ENCODE data around the gene KCNIP1.

Gene KCNIP1

DNA sequence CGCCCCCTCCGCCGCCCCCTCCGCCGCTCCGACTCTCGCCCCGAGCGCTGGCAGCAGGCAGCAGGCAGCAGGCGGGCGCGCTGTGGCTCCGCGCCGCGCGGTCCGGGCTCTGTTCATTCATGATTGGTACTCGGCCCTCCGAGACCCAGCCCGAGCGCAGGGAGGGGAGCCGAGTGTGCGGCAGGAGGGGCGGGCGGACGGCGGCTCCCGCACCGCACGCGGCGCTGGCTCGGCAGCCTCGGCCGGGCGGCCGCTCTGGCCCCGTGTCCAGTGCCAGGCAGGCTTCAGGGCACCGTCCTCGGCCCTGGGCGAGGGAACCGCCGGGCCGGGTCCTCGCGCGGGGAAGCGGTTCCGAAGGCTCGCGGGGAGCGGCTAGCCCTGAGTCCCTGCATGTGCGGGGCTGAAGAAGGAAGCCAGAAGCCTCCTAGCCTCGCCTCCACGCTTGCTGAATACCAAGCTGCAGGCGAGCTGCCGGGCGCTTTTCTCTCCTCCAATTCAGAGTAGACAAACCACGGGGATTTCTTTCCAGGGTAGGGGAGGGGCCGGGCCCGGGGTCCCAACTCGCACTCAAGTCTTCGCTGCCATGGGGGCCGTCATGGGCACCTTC, at the start of gene KCNIP1:
Gene KCNIP1 (plus strand): TSS at position 31 of the 607 bp plus-strand sequence.
- DNase-seq (ENCODE audit: extremely low read depth in 1 of 2, low read depth in 1 of 2): no peak

DNA sequence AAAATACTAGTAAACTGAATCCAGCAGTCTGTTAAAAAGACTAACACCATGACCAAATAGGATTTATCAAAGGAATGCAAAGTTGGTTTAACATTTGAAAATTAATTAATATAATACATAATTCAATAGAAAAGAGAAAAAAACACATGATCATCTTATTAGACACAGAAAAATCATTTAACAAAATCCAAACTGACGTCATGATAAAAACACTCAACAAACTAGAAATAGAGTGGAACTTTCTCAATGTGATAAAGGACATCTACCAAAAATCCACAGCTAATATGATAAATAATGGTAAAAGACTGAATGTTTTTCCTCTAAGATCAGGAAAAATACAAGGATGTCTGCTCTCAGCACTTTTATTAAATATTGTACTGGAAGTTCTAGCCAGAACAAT, 40.4 kb upstream of the KCNIP1 start:
- DNase-seq (ENCODE audit: extremely low read depth in 1 of 2, low read depth in 1 of 2): no peak

DNA sequence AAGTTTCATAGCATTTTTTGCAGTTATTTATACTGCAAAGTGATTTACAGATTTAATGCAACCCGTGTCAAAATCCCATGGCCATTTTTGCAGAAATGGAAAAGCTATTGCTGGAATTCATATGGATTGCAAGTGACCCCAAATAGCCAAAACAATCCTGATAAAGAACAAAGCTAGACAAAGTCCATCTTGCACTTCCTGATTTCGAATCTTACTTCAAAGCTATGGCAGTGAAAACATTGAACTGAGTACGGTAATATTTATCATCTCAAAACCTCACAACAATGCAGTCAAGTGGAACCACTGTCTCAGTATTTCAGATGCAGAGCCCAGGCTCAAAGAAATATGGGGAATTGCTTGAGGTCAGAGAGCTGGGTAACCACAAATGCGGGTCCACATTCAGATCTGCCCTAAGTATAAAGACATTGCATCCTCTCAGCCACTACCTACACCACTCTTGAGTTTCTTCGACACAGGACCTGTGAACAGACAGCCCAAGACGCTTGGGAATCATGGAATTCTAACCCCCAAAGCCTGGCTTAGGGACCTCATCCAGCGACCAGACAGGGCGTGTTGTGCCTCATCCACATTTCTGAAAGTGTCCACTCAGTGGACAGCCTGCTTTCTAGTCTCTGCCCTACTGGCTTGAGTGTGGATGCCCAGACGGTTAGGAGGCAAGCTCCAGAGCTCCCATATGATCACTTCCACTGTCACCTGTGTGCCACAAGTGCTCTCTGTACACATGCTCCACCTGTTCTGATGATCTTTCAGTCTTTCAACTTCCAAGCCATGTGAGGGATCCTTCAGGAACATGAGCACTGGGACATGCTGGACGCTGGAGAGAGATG, 39.3 kb upstream of the KCNIP1 start:
- no peak for DNase-seq (ENCODE audit: extremely low read depth in 1 of 2, low read depth in 1 of 2)

DNA sequence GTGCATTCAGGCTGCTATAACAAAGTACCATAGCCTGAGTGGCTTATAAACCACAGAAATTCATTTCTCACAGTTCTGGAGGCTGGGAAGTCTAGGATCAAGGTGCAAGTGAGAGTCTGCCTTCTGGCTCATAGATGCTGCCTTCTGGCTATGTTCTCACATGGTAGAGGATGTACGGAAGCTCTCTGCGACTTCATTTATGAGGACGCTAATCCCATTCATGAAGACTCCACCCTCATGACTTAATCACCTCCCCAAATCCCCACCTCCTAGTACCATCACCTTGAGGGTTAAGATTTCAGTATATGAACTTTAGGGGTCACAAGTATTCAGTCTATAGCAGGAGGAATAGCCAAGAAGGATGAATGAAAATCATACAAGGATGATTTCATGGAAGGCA, 37.3 kb upstream of the KCNIP1 start:
- no peak for DNase-seq (ENCODE audit: extremely low read depth in 1 of 2, low read depth in 1 of 2)

DNA sequence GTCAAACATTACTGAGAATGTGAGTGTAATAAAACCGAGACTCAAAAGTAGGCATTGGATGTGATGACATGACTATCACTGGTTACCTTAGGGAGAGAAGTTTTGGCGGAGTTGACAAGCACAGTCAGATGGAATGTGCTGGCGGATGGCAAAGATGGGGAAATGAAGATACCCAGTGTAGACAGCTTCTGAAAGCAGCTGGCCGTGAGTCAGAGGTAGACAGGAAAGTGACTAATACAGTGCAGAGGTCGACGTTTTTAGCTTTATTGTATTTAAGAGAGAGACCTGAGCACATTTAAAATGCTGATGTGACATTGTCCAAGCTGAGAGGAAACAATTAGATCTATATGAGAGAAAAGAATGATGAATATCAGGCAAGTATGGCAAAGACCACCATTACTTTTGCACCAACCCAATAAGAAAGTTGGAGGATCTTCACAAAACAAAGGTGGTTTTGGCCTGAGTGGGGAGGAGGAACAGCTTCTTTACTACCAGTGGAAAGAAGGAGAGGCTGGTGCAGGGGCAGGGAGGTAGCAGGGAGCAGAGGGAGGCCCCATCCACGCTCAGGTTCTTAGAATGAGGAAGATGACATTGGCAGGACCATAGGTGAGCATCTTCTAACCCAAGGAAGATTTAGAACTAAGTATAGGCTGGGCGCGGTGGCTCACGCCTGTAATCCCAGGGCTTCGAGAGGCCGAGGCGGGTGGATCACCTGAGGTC, 36.7 kb upstream of the KCNIP1 start:
- DNase-seq (ENCODE audit: extremely low read depth in 1 of 2, low read depth in 1 of 2): peak; percentile 3 to 60

DNA sequence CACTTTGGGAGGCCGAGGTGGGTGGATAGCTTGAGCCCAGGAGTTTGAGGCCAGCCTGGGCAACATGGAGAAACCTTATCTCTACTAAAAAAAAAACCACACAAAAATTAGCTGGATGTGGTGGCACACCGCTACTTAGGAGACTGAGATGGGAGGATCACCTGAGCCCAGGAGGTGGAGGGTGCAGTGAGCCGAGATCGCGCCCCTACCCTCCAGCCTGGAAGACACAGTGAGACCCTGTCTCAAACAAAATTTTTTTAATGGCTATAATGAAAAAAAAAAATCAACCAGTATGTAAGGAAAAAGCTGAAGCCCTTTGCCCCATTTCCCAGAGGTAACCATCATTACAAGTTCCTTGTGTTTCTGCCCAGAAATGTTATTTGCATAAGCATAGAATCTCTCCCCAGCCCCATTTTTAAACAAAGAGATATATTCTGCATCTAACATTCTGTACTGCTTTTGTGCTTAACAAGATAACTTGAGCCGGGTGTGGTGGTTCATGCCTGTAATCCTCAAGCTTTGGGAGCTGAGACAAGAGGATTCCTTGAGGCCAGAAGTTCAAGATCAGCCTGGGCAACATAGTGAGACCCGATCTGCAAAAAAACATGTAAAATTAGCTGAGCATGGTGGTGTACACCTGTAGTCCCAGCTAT, 35.1 kb upstream of the KCNIP1 start:
- no peak for DNase-seq (ENCODE audit: extremely low read depth in 1 of 2, low read depth in 1 of 2)

DNA sequence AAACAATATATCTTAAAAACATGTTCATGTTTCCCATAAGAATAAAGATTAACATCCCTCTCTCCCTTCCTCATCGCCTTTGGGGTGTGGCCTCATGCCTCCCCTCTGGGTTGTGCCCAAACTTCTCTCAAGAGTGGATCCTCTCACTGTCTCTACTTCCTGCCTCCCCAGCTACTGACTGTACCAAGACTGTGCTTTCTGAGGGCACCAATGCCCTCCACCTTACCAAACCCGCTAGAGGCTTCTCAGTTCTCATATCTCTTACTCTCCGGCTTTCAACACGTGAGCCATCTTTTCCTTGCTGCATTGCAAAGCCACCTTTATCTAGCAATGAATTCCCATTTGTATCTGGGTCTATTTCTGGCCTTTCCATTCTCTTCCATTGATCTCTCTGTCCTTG, 34.4 kb upstream of the KCNIP1 start:
- DNase-seq (ENCODE audit: extremely low read depth in 1 of 2, low read depth in 1 of 2): no peak

DNA sequence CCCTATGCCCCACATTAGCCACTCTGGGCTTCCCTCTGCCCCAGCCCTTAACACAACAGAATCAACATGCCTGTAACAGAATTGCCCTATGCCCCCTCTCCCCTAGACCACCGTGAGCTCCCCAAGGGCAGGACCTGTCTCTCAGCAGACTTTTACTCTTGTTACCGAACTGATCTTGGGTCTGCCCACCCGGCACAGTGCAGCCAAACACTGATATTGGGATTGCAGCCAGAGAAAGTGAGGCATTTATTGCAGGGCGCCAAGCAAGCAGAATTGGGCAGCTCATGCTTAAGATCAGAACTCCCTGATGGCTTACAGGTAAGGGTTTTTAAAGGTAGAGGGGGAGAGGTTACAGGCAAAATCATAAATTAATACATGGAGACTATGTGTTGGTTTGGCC, 33.5 kb upstream of the KCNIP1 start:
- no peak for DNase-seq (ENCODE audit: extremely low read depth in 1 of 2, low read depth in 1 of 2)

DNA sequence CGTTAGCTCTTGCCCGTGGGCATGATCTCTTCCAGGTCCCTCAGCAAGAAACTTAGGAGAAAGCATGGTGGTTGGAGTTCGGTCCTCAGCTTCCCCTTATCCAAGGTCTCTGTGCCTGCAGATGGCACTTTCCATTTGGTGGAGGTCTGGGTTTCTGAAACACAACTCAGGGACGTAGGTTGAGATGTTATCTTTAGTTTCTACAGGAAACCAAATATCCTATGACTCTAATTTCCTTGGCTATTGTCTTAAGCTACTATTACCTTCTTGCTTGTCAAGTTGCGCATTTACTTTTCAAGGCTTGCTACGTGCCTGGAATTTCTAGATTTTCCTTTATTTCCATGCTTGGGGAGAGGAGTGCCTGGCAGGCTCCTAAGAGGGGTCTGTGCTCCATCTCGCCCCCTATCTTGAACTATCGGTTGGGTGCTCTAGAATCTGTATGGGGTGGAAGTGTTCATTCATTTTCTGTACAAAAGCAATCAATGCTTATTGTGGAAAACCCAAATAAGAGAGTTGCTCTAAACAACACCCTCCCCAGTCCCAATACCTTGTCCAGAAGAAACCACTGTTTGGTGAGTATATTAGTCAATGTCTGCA, 32.9 kb upstream of the KCNIP1 start:
- DNase-seq (ENCODE audit: extremely low read depth in 1 of 2, low read depth in 1 of 2): no peak

DNA sequence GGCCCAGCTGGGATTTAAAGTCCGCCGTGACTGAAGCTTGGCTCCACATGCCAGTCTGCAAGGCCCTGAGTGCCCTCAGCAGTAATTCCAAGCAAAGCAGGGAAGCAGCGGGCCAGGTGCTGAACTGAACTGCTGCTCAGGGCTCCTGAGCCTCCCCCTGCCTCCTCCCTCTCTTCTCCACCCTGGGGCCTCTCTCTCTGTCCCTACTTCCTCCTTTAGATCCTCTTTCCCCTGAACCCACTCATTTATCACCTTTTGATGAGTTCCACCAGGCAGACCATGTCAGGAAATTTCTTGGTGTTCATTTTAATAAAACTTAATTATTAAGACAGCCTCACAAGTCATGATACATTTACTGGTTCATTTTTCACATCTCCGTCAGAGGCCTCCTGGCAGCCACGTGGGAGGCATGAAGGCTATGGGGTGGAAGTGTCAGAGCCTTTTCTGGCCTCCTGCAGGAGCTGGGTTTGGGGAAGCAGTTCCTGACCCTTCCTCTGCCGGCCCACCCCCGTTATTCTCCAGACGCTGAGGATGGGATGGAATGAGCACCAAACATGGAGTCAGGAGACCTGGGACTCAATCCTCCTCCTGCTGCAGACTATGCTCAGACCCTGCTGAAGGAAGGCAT, 32.2 kb upstream of the KCNIP1 start:
- DNase-seq (ENCODE audit: extremely low read depth in 1 of 2, low read depth in 1 of 2): no peak

DNA sequence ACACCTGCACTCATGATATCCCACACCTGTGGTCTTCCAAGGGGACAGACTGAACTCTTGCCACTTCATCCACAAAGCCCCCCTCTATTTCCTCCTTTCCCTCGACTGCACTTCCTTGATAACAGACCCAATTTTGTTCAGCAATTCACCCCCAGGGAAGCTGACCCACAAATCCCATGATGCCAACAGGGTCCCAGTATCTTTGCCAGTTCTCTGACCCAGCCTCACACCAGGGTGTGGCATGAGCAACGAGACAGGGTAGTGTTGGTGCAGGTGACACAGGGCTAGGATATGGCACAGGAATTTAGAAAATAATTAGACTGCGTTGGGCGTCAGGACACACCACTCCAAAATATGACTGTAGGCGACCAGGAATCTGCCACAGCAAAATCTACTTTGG, 30.2 kb upstream of the KCNIP1 start:
- no peak for DNase-seq (ENCODE audit: extremely low read depth in 1 of 2, low read depth in 1 of 2)

DNA sequence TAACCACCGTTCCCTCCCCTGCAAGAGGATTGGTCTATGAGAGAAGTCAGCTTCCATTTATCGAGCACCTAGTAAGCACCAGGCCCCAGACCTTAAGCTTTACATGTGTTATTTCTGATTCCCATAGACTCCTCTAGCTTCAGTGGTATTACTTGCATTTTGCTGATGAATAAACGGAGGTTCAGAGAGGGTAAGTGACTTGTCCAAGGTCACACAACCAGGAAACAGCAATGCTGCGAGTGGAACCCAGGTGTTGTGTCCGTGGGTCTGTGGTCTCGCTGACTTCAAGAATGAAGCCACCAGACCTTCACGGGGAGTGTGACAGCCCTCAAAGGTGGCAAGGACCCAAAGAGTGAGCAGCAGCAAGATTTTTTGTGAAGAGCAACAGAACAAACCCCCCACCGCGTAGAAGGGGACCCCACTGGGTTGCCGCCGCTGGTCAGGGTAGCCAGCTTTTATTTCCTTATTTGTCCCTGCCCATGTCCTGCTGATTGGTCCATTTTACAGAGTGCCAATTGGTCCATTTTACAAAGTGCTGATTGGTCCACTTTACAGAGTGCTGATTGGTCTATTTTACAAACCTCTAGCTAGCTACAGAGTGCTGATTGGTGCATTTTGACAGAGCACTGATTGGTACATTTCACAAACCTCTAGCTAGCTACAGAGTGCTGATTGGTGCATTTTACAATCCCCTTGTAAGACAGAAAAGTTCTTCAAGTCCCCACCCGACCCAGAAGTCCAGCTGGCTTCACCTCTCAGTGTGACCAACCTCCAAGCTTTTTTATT, 29.1 kb upstream of the KCNIP1 start:
- DNase-seq (ENCODE audit: extremely low read depth in 1 of 2, low read depth in 1 of 2): no peak

DNA sequence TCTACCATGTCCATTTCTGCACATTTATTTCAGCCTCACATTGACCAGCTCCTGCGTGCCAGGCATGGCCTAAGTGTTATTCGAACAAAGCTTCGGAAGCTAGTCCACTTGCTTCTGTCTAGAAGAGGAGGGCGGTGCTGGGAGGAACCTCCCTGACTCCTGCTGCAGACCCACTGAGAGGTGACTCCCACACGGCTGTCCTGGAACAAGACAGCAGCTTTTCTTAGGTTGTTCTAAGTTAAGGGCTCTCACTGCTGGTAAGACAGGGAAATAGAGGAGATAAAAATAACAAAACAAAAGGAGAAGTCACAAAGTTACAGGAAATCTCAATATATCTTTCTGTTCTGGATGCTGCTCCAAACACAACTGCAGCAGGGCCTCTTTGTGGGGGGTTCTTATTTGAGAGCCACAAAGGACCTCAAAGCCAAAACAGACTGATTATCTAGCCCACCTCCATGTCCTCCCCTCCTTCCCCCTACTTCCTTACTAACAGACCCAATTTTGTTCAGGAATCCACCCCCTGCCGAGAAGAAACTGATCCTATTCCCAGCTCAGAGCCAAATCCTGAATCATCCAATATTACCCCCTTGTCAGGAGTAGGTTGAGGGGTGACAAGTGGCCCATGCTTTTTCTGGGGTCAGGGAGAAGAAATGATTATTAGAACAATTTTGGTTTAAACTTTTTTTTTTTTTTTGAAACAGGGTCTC, 28.4 kb upstream of the KCNIP1 start:
- no peak for DNase-seq (ENCODE audit: extremely low read depth in 1 of 2, low read depth in 1 of 2)

DNA sequence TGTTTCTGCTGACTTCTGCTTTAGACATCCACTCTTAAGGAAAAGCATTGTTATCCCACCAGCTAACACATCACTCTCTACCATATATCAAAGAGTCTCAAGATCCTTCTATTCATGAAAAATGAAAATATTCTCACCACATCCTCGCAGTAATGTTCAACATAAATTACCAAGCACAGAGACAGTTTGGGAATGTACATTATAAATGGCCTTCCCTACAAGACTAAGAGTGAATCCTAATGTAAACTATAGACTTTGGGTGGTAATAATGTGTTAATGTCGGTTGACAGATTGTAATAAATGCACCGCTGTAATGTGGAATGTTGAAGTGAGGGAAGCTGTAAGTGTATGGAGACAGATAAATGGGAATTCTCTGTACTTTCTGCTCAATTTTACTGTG, 27.1 kb upstream of the KCNIP1 start:
- no peak for DNase-seq (ENCODE audit: extremely low read depth in 1 of 2, low read depth in 1 of 2)

DNA sequence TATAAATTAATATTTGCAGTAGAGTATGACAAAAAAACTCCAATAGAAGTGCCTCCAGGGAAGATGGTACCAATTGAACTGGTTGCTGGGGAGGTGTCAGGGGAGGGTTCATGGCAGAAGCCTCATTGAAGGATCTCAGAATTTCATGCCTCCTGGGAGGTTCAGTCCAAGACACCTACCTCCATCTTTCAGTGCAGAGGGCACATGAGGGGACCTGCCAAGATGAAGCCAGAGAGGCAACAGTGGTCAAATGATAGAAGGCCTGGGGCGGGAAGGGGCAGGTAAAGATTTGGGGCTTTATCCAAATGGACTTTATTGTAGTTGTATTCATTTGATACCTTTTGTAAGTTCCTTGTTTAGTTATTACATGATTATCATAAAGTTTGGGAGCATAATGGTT, 25.9 kb upstream of the KCNIP1 start:
- no peak for DNase-seq (ENCODE audit: extremely low read depth in 1 of 2, low read depth in 1 of 2)

DNA sequence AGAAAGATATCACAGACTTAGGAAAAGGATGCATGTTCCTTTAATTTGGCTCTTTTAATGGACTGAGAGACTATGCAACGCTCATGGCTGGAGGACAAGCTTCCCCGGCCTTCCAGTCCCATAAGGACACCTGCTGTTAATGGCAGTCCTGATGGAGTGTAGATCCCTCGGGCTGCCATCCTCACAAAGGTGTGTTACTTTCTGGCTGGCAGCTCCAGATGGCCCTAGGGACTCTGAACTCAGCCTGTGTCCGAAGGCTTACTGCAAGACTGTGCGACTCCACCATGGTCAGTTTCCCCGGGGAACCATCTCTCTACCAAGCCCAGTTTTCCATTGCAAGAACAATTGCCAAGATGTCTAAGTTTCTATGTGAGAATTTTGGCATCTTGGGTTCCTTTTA, 25.5 kb upstream of the KCNIP1 start:
- DNase-seq (ENCODE audit: extremely low read depth in 1 of 2, low read depth in 1 of 2): no peak

DNA sequence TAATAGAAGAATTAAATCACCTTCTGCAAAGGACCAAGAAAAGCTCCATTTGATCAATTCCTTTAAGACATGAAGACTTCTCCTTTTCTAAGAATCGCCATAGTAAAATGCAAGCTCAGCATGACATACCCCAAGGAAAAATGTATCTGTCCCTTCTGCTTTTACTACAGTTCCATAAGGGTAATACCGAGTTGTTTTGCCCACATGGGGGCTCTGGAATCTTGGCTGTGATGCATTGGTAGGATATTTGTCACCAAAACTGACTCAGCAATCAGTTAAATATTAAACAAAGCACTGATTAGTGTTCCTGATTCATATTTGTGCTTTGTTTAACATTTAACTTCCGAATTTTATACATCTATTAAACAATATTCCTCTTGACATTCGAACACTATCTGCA, 24.3 kb upstream of the KCNIP1 start:
- no peak for DNase-seq (ENCODE audit: extremely low read depth in 1 of 2, low read depth in 1 of 2)

DNA sequence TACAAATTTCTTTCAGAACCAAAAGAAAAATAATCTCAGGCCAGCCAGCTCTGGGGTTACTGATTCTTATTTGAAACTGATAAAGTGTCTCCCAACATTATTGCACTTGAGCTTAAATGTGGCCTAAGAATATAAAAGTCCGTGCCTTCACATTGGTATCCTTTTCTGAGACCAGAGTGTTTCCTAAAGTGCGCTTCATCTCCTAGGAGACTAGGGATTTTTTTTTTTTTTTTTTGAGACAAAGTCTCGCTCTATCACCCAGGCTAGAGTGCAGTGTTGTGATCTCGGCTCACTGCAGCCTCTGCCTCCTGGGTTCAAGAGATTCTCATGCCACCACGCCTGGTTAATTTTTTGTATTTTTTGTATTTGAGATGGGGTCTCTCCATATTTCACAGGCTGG, 23.6 kb upstream of the KCNIP1 start:
- DNase-seq (ENCODE audit: extremely low read depth in 1 of 2, low read depth in 1 of 2): no peak

DNA sequence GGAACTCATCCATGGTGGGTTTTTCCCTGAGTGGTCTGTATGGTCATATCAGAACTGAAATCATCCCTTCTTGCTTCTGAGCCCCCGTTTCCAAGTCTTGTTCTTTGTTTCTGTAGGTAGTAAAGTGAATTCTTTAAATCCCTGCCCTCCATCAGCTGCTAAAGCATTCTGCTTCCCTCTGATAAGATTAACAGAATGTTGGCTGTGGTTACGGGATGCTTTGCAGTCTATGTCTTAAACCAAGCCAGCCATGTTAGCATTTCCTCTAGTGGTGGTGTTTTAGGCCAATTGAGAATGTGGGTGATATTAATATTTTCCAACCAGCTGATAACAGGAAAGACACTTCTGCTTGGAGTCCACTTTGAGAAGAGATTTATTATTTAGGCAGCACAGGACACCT, 22.0 kb upstream of the KCNIP1 start:
- DNase-seq (ENCODE audit: extremely low read depth in 1 of 2, low read depth in 1 of 2): no peak
